GM19240 (cell line): ENCODE results near the gene ZFAND6.
"Not testable (repeated sequence)": the region's sequence is repeated elsewhere in the genome, so short reads cannot be mapped to it uniquely, and the experiment has no call there.

Experiments
- DNase-seq: peaks from one replicate; pipeline ENCODE4 v3.0.0; 2011; ENCODE audit warnings: low spot score; ENCODE audit not compliant: insufficient read length

Gene ZFAND6

GRCh38 chr15:80058851-80059785 lies at the start of gene ZFAND6:
Gene ZFAND6, plus strand, starts transcription at chr15:80059676. Its CDS starts 60,669 bp downstream, at chr15:80120345.
- peak; percentile 75 for DNase-seq

- DNase-seq, result no peak
Measured at GRCh38 chr15:80010131-80010673, 49.3 kb upstream of the ZFAND6 start.

DNA sequence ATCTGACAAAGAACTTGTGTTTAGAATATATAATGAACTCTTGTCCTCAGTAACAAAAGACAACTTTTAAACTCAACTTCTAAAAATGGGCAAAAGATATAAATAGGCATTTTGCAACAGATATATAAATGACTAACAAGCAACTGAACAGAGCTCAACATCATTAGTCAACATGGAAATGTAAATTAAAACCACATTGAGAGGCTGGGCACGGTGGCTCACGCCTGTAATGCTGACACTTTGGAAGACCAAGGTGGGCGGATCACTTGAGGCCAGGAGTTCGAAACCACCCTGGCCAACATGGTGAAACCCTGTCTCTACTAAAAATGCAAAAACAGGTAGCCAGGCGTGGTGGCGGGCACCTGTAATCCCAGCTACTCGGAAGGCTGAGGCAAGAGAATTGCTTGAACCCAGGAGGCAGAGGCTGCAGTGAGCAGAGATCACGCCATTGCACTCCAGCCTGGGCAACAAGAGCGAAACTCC lies 48.4 kb upstream of the ZFAND6 start:
- not testable (repeated sequence) for DNase-seq

- DNase-seq, result no peak
Measured at GRCh38 chr15:80011596-80011995, 47.9 kb upstream of the ZFAND6 start.

GRCh38 chr15:80012060-80012726 lies 47.3 kb upstream of the ZFAND6 start:
- no peak for DNase-seq

- not testable (repeated sequence) for DNase-seq
Measured at GRCh38 chr15:80014186-80014585, 45.3 kb upstream of the ZFAND6 start.

DNA sequence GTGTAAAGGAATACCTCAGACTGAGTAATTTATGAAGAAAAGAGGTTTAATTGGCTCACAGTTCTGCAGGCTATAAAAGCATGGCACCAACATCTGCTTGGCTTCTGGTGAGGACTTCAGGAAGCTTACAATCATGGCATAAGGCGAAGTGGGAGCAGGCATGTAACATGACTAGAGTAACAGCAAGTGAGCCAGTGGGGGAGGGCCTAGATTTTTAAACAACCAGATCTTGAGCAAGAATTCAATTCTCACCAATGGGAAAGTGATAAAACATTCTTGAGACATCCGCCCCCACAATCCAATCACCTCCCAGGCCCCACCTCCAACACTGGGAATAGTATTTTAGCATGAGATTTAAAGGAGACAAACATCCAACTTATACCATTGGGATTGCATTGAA lies 44.3 kb upstream of the ZFAND6 start:
- DNase-seq, result no peak

DNA sequence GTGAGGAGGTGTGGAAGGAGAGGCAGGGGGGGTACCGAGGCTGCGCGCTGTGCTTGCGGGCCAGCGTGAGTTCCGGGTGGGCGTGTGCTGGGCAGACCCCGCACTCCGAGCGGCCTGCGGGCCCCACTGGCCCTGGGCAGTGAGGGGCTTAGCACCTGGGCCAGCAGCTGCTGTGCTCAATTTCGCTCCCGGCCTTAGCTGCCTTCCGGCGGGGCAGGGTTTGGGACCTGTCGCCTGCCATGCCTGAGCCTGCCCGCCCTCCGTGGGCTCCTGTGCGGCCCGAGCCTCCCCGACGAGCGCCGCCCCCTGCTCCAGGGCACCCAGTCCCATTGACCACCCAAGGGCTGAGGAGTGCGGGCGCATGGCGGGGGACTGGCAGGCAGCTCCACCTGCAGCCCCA lies 43.0 kb upstream of the ZFAND6 start:
- not testable (repeated sequence) for DNase-seq

- not testable (repeated sequence) for DNase-seq
Measured at GRCh38 chr15:80017139-80017538, 42.3 kb upstream of the ZFAND6 start.

DNA sequence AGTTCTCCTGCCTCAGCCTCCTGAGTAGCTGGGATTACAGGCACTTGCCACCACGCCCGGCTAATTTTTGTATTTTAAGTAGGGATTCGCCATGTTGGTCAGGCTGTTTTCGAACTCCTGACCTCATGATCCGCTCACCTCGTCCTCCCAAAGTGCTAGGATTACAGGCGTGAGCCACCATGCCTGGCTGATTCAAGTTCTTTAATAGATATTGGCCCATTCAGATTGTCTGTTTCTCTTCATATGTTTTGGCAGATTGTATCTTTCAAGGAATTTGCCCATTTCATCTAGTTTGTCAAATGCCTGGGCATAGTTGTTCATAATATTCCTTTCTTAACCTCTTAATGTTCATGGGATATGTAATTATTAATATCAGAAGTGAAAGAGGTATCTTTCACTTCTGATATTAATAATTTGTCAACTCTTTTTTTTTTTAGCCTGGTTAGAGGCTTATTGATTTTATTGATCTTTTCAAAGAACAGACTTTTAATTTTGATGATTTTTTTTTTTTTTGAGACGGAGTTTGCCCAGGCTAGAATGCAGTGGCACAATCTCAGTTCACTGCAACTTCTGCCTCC lies 40.2 kb upstream of the ZFAND6 start:
- no peak for DNase-seq

DNA sequence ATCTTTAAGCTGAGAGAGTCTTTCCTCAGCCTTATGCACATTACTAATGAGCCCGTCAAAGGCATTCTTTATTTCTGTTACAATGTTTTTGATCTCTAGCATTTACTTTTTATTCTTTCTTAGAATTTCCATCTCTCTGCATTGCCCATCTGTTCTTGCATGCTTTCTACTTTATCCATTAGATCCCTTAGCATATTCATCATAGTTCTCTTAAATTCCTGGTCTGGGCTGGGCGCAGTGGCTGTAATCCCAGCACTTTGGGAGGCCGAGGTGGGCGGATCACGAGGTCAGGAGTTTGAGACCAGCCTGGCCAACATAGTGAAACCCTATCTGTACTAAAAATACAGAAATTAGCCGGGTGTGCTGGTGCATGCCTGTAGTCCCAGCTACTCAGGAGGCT lies 39.3 kb upstream of the ZFAND6 start:
- not testable (repeated sequence) for DNase-seq

- no peak for DNase-seq
Measured at GRCh38 chr15:80020731-80021130, 38.7 kb upstream of the ZFAND6 start.

DNA sequence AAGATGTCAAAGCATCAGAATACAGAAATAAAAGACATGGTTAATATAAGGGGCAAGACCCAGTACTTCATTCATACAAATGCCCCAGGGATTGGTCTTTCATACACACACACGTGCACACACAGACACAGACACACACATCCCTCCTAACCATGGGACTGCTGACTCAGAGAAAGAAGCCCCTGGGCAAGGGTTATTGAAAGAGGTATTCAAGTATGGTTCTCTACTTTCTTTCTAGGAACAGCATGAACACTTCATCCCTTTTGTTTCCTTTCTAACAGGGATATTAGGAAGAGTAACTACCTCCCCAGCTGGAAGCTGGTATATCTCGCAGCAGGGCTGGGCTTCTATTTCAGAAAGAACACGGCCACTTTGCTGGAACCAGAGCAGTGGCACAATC lies 33.2 kb upstream of the ZFAND6 start:
- DNase-seq, result no peak

DNA sequence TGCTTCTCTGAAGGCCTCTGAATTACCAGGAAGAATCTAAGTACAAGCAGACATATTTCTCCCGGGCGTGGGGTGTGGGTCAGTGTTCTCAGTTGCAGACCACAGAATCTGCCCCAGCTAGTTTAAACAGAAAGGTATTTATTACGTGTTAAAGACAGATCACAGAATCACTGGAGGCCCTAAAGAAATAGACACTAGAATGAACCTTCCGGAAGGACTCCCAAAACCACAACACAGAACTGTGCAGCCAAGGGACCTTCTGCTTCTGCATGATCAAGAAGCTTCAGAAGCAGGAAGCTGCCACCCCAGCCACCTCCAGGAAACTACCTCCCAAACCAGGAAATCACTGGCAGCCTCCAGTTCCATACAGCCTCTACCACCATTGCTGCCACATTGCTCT lies 32.7 kb upstream of the ZFAND6 start:
- no peak for DNase-seq

- DNase-seq, result no peak
Measured at GRCh38 chr15:80028937-80029336, 30.5 kb upstream of the ZFAND6 start.

DNA sequence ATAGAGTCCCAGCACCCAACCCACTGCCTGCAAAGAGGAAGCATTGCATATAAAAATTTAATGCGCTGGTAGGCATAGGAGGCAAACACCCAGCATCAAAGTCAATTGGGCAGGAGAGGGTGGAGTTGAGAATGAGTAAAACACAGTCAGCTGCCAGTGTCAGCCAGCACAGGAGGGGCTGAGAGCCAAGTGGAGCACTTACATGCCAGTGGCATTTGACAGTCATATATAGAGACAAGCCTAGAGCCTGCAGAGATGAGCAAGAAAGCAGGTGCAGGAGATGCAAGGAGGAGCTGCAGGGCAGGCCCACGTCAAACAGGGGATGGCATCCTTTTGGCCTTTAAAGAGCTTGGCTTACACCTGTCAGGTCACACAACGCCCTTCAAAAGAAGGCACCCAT lies 27.6 kb upstream of the ZFAND6 start:
- no peak for DNase-seq

- no peak for DNase-seq
Measured at GRCh38 chr15:80034629-80035028, 24.8 kb upstream of the ZFAND6 start.

DNA sequence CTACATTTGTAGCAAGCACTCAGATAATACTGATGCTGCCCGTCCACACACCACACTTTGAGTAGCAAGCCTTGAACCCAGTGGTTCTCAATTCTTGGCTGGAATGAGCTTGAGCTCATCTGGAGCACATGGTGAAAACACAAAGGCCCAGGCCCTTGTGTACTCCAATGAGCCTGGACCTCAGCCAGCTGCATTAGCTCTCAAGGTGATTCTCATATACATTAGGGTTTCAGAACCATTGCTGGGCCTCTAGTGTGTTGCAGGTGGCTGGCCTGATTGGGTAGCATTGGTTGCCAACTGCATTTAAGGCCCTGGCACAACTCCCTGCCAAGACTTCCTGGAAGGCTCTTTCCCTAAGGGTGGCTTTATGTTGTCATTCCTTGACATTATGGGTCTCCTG lies 23.4 kb upstream of the ZFAND6 start:
- DNase-seq, result no peak

DNA sequence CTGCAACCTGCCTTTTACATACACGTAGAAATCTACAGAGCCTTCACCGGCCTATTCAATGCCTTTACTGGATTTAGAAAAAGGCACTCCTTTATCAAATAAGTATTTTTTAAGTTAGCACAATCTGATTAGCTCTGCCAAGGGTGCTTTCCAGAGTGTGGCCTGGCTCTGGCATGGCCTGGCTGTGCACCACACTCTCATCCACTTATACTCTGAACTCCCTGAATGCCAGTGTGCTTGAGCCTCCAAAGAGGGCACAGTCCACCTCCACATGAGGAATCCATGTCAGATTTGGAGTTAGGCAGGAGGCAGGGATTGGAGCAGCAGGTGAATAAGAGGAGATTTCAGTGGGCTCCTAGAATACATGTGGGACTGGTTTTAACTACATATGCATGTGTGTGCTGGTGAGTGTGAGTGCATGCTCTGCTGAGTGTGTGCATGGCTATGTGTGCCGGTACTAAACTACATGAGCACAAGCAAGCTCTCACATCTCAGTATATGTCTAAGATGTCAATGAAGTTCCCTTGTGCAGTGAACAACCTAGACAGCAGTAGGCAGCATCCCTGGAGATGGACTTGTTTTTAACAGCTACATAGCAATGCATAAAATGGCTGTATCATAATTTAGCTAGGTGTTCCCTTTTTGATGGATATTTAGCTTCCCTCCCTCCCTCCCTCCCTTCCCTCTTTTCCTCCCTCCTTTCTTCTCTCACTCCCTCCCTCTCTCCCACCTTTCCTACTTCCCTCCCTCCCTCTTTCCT lies 17.8 kb upstream of the ZFAND6 start:
- no peak for DNase-seq

- DNase-seq, result no peak
Measured at GRCh38 chr15:80042568-80042967, 16.9 kb upstream of the ZFAND6 start.

- DNase-seq, result not testable (repeated sequence)
Measured at GRCh38 chr15:80045219-80045618, 14.3 kb upstream of the ZFAND6 start.
